ENCODE results near the gene MRM3. TPM values are rescaled to one million over a fixed set of nuclear protein-coding genes. Genes with fewer than 3 reads are reported as not detected.
"Not testable (repeated sequence)": the region's sequence is repeated elsewhere in the genome, so short reads cannot be mapped to it uniquely, and the experiment has no call there.

The MRM3 gene, protein sequence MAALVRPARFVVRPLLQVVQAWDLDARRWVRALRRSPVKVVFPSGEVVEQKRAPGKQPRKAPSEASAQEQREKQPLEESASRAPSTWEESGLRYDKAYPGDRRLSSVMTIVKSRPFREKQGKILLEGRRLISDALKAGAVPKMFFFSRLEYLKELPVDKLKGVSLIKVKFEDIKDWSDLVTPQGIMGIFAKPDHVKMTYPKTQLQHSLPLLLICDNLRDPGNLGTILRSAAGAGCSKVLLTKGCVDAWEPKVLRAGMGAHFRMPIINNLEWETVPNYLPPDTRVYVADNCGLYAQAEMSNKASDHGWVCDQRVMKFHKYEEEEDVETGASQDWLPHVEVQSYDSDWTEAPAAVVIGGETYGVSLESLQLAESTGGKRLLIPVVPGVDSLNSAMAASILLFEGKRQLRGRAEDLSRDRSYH
- total RNA-seq, result 17.2 and 18.8 TPM in 2 replicates

DNA sequence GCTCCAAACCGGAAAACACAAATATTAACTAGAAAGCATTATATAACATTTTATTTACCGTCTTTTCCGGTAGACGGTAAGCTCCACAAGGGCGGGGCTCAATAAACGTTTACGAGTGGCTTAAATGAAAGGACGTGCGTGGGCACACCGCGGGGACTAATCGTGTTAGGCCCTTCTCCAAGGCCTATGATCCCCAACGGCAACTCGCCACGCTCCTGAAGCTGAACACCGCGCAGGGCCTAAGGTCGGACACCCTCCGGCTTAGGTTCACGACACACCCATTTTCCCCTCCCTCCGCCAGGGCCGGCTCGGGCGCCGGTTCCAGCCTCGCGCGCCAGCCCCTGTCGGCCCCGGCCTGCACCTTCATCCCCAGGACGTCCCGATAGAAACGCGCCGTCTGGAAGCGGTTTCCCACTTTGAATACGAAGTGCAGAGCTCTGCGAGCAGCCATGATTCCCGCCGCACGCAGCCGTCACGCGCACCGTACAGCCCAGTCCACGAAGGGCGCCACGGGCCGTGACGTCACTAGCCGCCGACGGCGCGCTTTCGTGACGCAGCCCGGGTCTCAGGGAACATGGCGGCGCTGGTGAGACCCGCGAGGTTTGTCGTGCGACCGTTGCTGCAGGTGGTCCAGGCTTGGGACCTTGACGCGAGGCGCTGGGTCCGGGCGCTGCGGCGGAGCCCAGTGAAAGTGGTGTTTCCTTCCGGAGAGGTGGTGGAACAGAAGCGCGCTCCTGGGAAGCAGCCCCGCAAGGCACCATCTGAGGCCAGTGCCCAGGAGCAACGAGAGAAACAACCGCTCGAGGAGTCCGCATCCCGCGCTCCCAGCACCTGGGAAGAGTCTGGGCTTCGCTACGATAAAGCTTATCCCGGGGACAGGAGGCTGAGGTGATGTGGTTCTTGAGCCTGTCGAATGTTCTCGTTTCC is at the start of gene MRM3, which contains the start of gene GLOD4:
TSS of gene MRM3 (plus strand) at position 549 of the 927 bp plus-strand sequence. CDS start at position 575, 26 bp downstream.
TSS of gene GLOD4 (minus strand) at position 476 of the 927 bp plus-strand sequence. CDS start at position 451, 25 bp downstream.
- DNase-seq (ENCODE audit: low read depth), result peak; percentile 66

DNA sequence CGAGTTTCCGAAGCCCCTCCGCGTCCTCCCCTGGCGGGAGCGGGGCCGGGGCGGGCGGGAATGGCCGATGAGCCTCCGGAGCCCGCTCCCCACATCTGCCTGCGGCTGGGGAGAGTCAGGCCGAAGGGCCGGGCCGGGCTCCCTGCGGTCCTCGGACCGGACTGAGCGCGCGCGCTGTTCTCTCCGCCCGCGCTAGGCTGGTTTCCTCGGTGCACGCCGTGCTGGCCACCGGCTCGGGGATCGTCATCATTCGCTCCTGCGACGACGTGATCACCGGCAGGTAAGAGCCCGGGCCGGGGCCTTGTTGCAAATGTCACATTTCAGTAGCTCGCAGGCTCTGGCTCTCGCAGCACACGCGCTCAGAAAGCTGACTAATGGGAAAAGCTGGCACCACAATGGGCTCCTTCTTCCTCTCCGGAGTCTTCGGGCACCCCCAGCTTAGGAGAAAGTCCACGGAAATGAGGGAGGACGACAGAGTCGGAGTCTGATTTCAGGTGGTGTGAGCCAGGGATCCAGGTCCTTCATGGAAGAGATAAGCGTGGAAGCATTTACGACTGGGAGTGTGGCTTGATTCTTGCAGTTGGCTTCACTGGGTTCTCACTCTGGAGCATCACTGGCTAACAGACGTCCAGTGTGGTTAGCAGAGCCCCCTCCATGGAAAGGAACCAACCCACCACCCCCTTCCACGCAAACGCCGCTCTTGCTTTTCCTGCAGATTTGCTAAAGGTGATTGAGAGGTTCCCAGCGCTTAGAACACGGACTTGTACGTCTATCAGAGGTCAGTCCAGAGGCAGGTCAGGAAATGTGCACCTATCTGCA is 49.0 kb upstream of the MRM3 start:
- DNase-seq (ENCODE audit: low read depth), result peak; percentile 44

DNA sequence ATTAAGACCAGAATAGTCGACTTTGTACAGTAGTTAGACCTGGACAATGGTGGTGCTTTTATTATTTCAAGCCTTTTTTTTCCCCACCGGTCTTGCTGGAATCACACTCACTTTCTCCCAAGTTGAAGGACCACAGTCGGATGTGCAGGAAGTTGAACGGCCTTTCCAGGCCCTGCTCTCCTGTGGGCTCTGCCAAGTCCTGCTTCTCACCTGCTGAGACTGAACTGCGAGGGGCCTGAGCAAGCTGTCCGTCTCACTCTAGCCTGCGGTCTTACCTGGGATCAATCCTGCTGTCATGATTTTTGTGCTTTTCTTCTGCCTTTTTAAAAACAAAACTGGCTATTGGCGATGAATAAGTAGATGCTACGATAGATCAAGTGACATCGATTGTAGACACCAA is 48.4 kb upstream of the MRM3 start:
- no peak for DNase-seq (ENCODE audit: low read depth)

DNA sequence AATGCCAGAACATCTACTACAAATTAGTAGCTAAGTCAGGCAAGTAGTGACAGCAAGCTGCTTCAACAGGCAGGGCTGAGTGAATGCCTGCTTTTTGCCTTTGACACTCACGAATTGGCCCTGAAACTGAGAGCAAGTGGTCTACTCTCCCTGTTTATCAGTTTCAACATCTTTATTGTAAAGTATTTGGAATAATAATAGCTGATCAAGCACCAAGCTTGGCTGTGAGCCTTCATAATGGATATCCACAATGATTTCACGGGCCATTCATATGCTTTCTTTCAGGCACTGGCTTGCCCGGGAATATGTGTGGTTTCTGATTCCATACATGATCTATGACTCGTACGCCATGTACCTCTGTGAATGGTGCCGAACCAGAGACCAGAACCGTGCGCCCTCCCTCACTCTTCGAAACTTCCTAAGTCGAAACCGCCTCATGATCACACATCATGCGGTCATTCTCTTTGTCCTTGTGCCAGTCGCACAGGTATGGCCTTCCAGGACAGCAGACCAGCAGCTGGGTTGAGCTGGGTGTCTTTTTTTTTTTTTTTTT is 44.5 kb upstream of the MRM3 start:
- no peak for DNase-seq (ENCODE audit: low read depth)

DNA sequence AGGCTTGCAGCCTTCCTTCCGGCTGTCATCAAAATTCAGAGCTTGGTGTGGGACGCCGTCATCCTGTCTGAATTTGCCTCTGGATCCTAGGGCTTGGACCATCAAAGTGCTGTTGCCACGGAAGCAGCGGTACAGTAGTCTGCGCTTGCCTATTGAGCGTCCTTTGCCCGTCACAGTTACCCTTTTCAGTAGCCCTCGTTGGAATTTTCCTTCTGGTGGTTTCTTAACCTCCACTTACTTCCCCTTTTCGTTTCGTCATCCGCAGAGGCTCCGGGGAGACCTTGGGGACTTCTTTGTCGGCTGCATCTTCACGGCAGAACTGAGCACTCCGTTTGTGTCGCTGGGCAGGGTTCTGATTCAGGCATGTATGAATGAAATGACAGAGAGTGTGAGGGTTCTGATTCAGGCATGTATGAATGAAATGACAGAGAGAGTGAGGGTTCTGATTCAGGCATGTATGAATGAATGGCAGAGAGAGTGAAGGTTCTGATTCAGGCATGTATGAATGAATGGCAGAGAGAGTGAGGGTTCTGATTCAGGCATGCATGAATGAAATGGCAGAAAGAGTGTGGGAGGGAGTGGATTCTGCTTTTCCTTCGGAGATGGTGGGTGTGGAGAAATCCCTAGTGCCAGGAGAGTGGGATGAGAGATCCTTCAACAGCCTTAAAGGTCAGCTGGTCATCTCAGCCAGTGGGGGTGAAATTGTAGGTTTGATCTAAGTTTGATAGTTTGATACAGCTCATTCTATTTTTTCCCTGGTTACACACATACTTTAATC is 41.7 kb upstream of the MRM3 start:
- DNase-seq (ENCODE audit: low read depth), result no peak

DNA sequence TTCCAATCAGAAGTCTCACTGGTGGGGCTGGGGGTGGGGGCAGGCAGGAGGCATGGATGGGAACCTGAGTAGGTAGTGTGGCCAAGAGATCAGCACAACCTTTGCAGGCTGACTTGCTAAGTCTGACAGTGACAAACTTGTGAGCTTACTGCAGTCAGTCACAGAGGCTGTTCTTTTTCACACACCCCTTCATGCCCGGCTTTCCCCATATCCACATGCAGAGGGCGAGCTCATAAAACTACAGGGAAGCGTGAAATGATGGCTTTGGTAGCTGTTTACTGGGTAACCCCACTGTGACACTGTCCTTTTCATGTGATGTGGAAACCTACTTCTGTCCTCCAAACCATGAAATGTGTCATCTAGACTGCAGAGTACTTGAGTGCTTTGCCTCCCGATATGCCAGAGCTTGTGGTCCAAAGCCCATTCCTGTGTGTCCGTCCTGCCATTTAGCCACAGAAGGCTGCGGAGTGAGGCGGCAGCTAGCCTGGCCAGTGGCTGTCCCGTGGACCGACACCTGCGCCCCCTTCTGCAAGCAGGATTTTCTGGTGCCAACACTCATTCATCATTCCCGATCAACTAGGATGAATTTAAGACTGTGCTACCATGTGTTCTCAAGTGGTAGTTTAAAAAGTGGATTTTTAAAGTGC is 39.9 kb upstream of the MRM3 start:
- no peak for DNase-seq (ENCODE audit: low read depth)

DNA sequence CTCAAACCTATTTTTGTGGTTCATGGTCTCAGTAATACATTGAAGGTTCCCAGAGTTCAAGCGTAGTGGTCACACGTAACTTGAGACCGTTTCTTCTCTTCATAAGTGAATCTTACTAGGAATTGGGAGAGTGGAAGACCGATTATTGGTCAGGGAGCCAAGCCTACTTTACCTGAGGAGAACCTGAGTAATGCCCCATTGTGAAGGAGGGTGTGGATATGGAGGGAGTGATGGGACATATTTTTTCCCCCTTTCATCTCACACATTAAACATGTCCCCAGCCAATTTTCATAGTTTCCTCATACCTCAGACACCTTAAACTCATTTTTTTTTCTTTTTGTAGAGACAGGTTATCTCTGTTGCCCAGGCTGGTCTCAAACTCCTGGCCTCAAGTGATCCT is 39.0 kb upstream of the MRM3 start:
- DNase-seq (ENCODE audit: low read depth), result no peak

DNA sequence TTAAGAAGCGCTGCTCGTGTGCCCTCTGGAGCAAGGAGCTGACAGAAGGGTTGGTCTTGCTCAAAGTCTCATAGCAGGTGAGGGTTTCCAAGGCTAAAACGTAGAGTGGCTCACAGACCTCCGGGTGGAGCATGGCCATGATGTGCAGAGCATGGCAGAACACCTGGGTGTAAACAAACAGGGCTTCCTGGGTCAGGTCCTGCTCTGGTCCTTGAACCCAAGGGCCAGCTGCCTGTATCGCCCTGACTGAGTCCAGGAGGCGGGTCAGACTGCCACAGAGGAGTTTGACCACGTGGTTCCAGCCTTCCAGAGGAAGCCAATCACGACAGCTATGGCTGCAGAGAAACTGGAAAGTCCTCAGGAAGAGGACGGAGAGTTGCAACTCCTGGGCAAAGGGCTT is 37.2 kb upstream of the MRM3 start:
- no peak for DNase-seq (ENCODE audit: low read depth)

DNA sequence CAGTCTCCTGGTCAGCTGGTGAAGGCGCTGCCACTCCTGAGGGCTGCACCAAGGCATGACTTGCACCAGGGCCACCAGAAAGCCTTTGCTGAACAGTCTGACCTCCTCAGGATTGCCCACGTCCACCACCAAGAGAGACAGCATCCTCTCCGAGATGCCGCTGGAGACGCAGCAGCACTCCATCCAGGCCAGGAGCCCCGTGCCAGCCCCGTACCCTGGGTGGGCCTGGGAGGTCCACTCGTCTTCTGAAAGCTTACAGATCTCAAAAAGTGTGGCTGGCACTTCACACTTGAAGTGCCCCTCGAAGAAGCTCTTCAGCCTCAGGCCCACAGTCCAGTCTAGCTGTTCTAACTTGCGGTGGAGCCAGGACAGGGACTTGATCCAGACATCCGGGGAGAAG is 36.7 kb upstream of the MRM3 start:
- DNase-seq (ENCODE audit: low read depth), result no peak

DNA sequence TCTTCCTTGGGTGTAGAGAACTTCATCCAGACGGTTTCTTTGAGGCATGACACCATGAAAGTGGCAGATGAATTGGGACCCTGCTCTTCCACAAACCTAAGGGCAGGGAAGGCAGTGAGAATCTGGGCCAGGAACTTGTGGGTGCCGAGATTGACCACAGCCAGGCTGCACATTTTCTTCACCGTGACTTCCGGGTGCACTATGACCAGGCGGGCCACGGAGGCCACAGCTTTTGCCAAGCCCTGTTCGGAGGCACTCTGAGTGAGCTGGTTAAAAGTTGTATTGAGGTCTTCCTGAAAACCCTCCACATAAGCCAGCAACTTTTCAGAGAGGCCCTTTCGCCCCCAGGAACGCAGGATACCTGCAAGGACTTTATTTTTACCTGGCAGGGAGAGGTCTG is 36.0 kb upstream of the MRM3 start:
- no peak for DNase-seq (ENCODE audit: low read depth)

DNA sequence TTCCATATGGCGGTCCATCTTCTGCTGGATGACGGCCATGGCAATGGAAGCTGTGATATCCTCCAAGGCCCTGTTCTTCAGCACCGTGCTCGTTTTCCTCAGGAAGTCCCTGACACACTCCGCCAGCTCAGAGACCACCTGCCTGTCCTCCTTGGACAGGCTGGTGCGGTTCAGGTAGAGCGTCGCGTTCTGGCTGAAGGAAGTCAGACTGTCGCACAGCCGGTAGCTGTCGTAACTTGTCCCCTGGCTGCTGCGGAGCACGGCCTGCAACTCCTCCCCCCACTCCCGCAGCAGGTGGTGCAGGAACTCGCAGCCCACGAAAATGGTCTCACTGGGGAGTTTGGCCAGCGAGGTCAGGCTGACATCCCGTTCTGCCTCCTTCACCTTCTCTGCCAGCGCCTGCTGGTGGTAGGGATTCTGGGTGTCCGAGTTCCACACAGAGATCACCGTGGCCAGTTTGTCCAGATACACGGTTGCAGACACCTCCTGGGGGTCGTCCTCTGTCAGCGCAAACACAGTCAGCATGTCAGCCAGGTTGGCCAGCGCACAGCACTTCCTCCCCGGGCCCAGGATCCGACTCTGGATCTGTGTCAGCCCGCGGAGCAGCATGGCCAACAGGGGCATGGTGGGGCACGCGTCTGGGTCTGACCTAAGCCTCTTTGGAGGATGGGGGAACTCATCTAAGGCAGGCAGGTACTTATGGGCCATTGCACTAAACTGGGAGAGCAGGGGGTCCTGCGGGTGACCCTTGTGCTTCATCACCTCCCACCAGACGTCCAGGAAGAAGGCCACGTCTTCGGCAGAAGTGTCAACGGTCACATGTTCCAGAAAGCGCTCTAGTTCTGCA is 35.1 kb upstream of the MRM3 start:
- no peak for DNase-seq (ENCODE audit: low read depth)

DNA sequence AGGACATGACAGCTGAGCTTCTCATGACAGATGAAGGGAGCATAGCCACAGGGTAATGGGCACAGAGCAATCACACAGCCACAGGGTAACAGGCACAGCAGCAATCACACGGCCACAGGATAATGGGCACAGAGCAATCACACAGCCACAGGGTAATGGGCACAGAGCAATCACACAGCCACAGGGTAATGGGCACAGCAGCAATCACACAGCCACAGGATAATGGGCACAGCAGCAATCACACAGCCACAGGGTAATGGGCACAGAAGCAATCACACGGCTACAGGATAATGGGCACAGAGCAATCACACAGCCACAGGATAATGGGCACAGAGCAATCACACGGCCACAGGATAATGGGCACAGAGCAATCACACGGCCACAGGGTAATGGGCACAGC is 33.5 kb upstream of the MRM3 start:
- DNase-seq (ENCODE audit: low read depth), result not testable (repeated sequence)

DNA sequence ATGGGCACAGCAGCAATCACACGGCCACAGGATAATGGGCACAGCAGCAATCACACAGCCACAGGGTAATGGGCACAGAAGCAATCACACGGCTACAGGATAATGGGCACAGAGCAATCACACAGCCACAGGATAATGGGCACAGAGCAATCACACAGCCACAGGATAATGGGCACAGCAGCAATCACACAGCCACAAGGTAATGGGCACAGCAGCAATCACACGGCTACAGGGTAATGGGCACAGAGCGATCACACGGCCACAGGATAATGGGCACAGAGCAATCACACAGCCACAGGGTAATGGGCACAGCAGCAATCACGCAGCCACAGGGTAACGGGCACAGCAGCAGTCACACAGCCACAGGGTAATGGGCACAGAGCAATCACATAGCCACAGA is 32.8 kb upstream of the MRM3 start:
- not testable (repeated sequence) for DNase-seq (ENCODE audit: low read depth)

DNA sequence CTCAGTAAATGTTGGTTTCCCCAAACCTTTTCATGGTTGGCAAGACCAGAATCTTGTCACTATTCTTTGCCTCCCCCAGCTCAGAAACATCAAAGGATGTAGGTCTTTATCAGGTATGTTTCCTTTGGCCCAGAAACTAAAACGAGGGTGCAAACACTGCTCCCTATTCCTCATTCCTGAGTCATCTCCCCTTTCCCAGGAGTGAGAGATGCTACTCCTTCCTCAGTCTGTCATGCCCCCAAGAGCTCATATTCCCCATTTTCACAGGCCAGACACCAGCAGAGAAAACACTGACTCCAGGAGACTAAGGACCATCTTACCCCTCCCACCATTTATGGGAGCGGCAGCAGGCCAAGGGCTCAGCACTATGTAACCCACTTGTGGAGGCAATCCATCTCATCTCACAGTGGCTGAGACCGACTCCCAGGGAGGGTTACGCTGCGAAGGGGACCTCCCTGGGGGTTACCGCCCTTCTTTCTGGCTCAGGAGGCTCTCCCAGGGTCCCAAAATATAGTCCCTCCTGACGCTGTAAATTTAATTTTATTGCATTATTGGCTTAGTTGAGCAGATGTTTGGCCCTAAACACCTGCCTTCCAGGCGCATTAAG is 31.6 kb upstream of the MRM3 start:
- no peak for DNase-seq (ENCODE audit: low read depth)

DNA sequence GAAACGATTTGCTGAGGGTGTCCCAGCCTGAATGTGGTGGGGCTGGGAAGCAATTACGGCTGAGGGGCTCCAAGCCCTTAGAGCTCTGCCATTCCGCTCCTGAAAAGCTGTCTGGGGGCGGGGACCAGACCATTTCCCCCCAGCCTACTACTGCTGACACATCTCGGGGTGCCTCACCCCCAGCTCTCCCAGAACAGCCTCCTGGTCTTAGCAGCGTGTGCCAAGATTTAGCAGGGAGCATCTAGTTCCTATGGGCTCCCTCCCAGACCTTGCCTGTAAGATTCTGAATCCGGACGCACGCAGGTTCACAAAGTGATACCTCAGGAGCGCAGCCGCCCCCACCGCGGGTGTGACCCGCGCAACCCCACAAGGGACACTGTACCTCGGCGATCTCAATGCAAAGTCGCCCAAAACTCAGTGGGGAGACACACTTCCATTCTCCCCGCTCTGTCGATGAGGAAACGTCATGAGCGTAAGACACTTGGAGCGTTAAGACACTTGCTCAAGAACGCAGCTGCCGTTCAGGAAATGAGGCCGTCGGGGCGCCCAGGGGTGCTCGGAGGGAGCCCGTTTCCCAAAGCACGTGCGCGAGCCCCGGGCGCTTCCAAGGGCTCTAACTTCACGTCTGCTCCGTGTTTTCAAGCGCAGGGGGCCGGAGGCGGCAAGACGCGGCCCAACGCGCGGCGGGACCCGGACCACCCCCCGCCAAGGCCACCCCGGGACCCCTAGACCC is 30.7 kb upstream of the MRM3 start:
- no peak for DNase-seq (ENCODE audit: low read depth)

DNA sequence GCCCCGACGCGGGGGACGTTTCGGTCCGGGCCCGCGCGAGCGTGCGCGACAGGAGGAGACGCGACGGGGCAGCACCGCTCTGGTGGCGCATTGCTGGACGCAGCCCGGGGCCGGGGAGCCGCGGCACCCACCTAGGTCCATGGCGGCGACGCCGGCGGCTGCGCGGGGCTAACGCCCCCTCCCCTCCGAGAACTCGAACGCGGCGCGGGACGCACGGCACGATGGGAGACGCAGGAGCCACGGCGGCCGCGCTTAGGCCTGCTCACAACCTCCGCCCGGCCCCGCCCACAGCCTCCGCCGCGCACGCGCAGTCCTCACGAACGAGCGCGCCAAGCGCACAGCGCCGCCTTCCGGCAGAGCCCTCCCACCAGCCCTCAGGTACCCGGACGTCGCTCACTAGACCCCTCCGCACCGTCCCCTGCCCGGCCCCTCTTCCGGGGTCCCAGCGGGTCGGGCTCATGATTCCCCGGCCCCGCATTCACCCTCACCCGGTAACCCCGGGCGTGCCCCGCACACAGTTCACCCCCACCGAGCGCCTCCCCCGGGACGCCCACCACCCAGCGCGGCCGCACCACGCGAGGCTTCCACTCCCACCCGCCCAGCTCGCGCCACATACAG is 30.0 kb upstream of the MRM3 start, which contains the start of gene GEMIN4:
TSS of gene GEMIN4 (minus strand) at position 263 of the 618 bp plus-strand sequence. CDS start at position 141, 122 bp downstream.
- DNase-seq (ENCODE audit: low read depth), result peak; percentile 43

DNA sequence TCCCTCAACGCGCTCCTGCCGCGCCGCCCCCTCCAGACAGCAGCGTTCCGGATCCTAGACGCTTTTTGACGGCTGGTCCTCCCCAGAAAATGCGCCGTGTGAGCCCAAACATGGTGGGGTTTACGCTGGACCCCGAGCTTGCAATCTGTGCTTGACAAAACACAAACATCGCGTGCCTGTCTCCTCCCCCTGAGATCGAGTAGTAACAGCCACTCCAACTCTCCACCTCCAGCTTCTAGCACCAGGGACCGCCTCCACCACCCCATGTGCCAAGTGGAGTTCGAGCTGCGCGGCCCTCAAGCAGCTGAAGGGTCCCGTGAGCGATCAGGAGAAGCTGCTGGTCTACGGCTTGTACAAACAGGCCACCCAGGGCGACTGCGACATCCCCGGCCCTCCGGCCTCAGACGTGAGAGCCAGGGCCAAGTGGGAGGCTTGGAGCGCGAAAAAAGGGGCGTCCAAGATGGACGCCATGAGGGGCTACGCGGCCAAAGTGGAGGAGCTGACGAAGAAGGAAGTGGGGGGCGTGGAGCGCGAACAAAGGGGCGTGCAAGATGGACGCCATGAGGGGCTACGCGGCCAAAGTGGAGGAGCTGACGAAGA is 29.4 kb upstream of the MRM3 start:
- peak; percentile 27 for DNase-seq (ENCODE audit: low read depth)
